Endodermal cell (in vitro differentiated cells): ENCODE measurements around the gene ZBTB45. TPM values are rescaled to one million over a fixed set of nuclear protein-coding genes. Genes with fewer than 3 reads are reported as not detected.
A peak's percentile ranks its signal among the peaks of the same experiment; 100 is the strongest.

Experiments
- DNase-seq: peaks from one replicate; pipeline ENCODE4 v3.0.0-alpha.2; 2017
- H3K27ac ChIP-seq: 2 replicates; pipeline ENCODE4 v1.5.1; 2013; ENCODE audit warnings: mild to moderate bottlenecking, low read depth, low read length, moderate library complexity
- H3K27me3 ChIP-seq: 2 replicates; pipeline ENCODE4 v1.6.1; 2013; ENCODE audit warnings: mild to moderate bottlenecking, low read length, moderate library complexity; ENCODE audit not compliant: insufficient read depth, control insufficient read depth, poor library complexity, severe bottlenecking
- H3K36me3 ChIP-seq: 2 replicates; pipeline ENCODE4 v1.7.0; 2013; ENCODE audit warnings: mild to moderate bottlenecking, low read length, moderate library complexity; ENCODE audit not compliant: control insufficient read depth, insufficient read depth
- H3K4me1 ChIP-seq: one replicate; pipeline ENCODE4 v1.7.0; 2013; ENCODE audit warnings: low read length; ENCODE audit not compliant: control insufficient read depth, insufficient read depth
- H3K4me3 ChIP-seq: 2 replicates; pipeline ENCODE4 v1.5.1; 2013; ENCODE audit warnings: mild to moderate bottlenecking, low read length, moderate library complexity
- H3K9ac ChIP-seq: 2 replicates; pipeline ENCODE4 v1.6.1; 2013; ENCODE audit warnings: mild to moderate bottlenecking, low read length, moderate library complexity; ENCODE audit not compliant: poor library complexity, severe bottlenecking; ENCODE audit errors: extremely low read depth
- H3K9me3 ChIP-seq: 2 replicates; pipeline ENCODE4 v1.6.1; 2013; ENCODE audit warnings: mild to moderate bottlenecking, low read length, moderate library complexity; ENCODE audit not compliant: control insufficient read depth
- H3K27ac Mint-ChIP-seq: 2 replicates; pipeline ENCODE4 v1.8.0; 2020; ENCODE audit warnings: mixed read lengths
- H3K27me3 Mint-ChIP-seq: 2 replicates; pipeline ENCODE4 v1.8.0; 2021; ENCODE audit warnings: mild to moderate bottlenecking, mixed read lengths; ENCODE audit not compliant: insufficient read depth
- H3K36me3 Mint-ChIP-seq: 2 replicates; pipeline ENCODE4 v1.8.0; 2020; ENCODE audit warnings: low read depth, mixed read lengths
- H3K4me1 Mint-ChIP-seq: 2 replicates; pipeline ENCODE4 v1.8.0; 2020; ENCODE audit warnings: mixed read lengths
- H3K4me3 Mint-ChIP-seq: 2 replicates; pipeline ENCODE4 v1.8.0; 2020; ENCODE audit warnings: mild to moderate bottlenecking, moderate library complexity, mixed read lengths
- H3K9me3 Mint-ChIP-seq: 2 replicates; pipeline ENCODE4 v1.8.0; 2020; ENCODE audit warnings: mild to moderate bottlenecking, mixed read lengths
- WGBS, 2 experiments: methylation state at CpG; one replicate each; pipeline versions ENCODE4 v1.1.5 to v1.1.7; 2013; ENCODE audit warnings: missing lambda C conversion rate in 2 of 2, mixed read lengths in 1 of 2; ENCODE audit not compliant: insufficient coverage in 1 of 2, insufficient read length in 1 of 2; 5-methylcytosine and 5-hydroxymethylcytosine counted together
- total RNA-seq, 2 donors: library from RNA; stranded (reverse); fragmentation: NEBNext Ultra II Directional in 1 of 2; extraction: Animal tissue kit (Norgen Biotek cat#: 25700) in 1 of 2; gene quantifications; 2 replicates in 1 of 2; 3 replicates in 1 of 2; pipeline ENCODE4 v1.2.1, GENCODE V29; 2021
- TF ChIP-seq, protein P1 (sequence below): fragments of 200-600 bp; sonication (generic); conservative IDR thresholded peaks from 2 replicates; pipeline ENCODE4 v1.5.0; 2021; ENCODE audit warnings: antibody characterized with exemption, mild to moderate bottlenecking

Gene ZBTB45
- total RNA-seq, 2 donors from 2014 or later, result 19.0 to 19.4 TPM

DNA sequence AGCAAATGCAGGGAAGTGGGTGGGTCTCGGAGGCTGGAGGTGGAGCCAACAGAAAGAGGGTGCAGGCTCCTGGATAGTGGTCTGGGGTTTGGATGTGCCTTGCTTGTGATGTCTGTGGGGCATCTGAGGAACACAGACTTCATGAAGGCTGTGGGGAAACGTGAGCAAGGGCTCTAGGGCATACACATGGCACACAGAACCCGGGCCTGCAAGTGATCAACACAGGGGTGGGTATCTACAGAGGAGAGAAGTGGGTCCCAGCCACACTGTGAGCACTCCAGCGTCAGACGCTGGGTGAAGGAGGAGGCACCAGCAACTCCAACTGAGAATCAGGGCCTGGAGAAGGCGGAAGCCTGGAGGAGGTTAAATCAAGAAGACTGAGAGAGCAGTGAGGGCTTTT, 44.2 kb upstream of the ZBTB45 start:
- H3K4me1 Mint-ChIP-seq, result no peaks in the 10 kb centered on the region
- DNase-seq, result peak; percentile 32

DNA sequence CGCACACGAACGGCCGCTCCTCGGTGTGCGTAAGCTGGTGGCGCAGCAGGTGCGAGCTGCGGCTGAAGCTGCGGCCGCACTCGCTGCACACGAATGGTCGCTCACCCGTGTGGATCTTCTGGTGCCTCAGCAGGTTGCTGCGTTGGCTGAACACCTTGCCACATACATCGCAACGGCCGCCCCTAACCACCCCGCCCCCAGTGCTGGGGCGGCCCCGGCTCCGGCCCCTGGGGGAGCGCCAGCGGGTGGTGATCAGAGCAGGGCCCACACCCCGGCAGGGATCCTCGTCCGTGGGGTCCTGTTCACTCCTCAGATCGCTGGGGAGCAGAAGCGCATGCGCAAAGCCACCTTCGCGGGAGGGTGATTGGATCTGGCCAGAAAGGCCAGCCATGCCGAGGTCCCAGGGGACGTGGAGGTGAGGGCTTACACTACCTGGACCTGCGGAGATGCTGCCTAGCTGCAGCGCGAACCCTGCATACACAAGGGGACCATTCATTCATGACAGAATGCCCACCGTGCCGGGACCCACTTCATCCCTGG, 43.5 kb upstream of the ZBTB45 start:
- H3K4me3 Mint-ChIP-seq, result no peak overlapping the region
- TF ChIP-seq, protein P1, sequence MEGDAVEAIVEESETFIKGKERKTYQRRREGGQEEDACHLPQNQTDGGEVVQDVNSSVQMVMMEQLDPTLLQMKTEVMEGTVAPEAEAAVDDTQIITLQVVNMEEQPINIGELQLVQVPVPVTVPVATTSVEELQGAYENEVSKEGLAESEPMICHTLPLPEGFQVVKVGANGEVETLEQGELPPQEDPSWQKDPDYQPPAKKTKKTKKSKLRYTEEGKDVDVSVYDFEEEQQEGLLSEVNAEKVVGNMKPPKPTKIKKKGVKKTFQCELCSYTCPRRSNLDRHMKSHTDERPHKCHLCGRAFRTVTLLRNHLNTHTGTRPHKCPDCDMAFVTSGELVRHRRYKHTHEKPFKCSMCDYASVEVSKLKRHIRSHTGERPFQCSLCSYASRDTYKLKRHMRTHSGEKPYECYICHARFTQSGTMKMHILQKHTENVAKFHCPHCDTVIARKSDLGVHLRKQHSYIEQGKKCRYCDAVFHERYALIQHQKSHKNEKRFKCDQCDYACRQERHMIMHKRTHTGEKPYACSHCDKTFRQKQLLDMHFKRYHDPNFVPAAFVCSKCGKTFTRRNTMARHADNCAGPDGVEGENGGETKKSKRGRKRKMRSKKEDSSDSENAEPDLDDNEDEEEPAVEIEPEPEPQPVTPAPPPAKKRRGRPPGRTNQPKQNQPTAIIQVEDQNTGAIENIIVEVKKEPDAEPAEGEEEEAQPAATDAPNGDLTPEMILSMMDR, result no peak
- peak; percentile 68 for DNase-seq
- Histone ChIP-seq H3K36me3 (peaks cover 10% of the 10 kb centered on the region), H3K4me1 (no peaks in the 10 kb centered on the region), H3K27me3 (peaks cover 6% of the 10 kb centered on the region), H3K4me3 (no peak overlapping the region), H3K27ac (no peak overlapping the region), H3K9me3 (no peaks in the 10 kb centered on the region), H3K9ac (no peak overlapping the region)
- no peaks in the 10 kb centered on the region for H3K4me1 Mint-ChIP-seq
- H3K27me3 Mint-ChIP-seq, result peaks cover 2% of the 10 kb centered on the region
- no peak overlapping the region for H3K27ac Mint-ChIP-seq
- no peaks in the 10 kb centered on the region for H3K9me3 Mint-ChIP-seq
- WGBS, 2 experiments, result 53 to 58% methylated on average over 40 of the region's 40 CpGs
- peaks cover 14% of the 10 kb centered on the region for H3K36me3 Mint-ChIP-seq

More for the DNA sequence above, 44.2 kb upstream of the ZBTB45 start:
- Mint-ChIP-seq H3K27ac (peak overlapping the region; percentile 23), H3K4me3 (no peak overlapping the region), H3K36me3 (peaks cover 16% of the 10 kb centered on the region), H3K27me3 (peaks cover 2% of the 10 kb centered on the region), H3K9me3 (no peaks in the 10 kb centered on the region)
- H3K9me3 ChIP-seq, result no peaks in the 10 kb centered on the region
- no peak overlapping the region for H3K9ac ChIP-seq
- no peak overlapping the region for H3K4me3 ChIP-seq
- no peaks in the 10 kb centered on the region for H3K4me1 ChIP-seq
- 90 to 94% methylated on average over 6 of the region's 6 CpGs for WGBS, 2 experiments
- TF ChIP-seq, protein P1, result no peak
- peaks cover 6% of the 10 kb centered on the region for H3K27me3 ChIP-seq
- no peak overlapping the region for H3K27ac ChIP-seq
- H3K36me3 ChIP-seq, result peaks cover 16% of the 10 kb centered on the region

DNA sequence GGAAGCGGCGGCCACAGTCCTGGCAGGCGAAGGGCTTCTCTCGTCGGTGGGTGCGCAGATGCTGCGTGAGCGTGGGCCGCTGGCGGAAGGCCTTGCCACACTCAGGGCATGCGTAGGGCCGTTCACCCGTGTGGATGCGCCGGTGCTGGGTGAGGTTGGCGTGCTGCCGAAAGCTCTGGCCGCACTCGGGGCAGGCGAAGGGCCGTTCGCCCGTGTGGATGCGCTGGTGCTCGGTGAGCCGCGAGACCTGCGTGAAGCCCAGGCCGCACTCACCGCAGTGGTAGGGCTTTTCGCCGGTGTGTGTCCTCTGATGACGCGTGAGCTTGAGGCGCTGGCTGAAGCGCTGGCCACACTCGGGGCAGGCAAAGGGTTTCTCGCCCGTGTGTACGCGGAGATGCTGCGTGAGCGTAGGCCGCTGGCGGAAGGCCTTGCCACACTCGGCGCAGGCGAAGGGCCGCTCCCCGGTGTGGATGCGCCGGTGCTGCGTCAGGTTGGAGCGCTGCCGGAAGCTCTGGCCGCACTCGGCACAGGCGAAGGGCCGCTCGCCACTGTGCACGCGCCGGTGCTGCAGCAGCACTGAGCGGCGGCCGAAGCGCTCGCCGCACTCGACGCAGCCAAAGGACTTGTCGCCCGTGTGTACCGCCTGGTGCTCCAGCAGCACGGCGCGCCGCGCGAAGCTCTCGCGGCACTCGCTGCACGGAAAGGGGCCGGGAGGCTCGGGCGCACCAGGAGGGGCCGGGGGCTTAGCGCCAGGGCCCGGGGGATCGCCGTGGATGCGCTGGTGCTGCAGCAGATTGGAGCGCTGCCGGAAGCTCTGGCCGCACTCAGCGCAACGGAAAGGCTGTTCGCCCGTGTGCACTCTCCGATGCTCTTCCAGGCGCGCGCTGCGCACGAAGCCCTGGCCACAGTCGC, 42.8 kb upstream of the ZBTB45 start:
- H3K4me3 ChIP-seq, result peak overlapping the region; percentile 29
- Mint-ChIP-seq H3K4me3 (no peak overlapping the region), H3K27ac (no peak overlapping the region)

More for the DNA sequence above, 42.8 kb upstream of the ZBTB45 start:
- H3K4me1 Mint-ChIP-seq, result no peaks in the 10 kb centered on the region
- H3K9me3 Mint-ChIP-seq, result no peaks in the 10 kb centered on the region
- TF ChIP-seq, protein P1, result no peak
- peak; percentile 68 for DNase-seq
- H3K27me3 Mint-ChIP-seq, result peaks cover 2% of the 10 kb centered on the region
- Histone ChIP-seq H3K36me3 (peaks cover 10% of the 10 kb centered on the region), H3K9me3 (no peaks in the 10 kb centered on the region), H3K27me3 (peaks cover 6% of the 10 kb centered on the region), H3K27ac (no peak overlapping the region), H3K9ac (no peak overlapping the region), H3K4me1 (no peaks in the 10 kb centered on the region)
- WGBS, 2 experiments, result 62 to 66% methylated on average over 62 to 107 of the region's 107 CpGs
- H3K36me3 Mint-ChIP-seq, result peaks cover 14% of the 10 kb centered on the region
